ENCODE data around the gene NME7. TPM values are rescaled to one million over a fixed set of nuclear protein-coding genes. Genes with fewer than 3 reads are reported as not detected.

NME7 gene
- polyA plus RNA-seq, 1 experiment: 7.5 TPM

DNA sequence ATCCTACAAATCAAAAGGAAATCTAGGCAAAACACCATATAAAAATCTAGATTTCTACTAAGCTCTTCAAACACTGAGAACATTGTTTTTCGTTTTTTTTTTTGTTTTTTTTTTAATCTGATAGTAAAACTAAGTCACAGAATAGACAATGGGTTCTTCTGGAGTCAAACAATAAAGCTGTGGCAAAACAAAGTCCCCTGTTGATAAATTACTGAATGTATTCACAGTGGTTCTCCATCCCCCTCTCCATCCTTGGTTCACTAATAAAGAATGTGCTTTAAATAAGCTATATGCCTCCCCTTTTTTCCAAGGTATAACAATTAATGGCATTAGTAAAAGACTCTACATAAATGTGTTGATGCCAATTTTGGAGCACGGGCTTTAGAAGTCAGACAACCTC is 277.8 kb downstream of the NME7 start:
- Histone ChIP-seq H3K36me3 (ENCODE audit: control insufficient read depth, insufficient read depth, low read length) (no peaks in the 10 kb centered on the region), H3K4me3 (ENCODE audit: low read depth, low read length) (no peak overlapping the region), H3K27me3 (ENCODE audit: control insufficient read depth, insufficient read depth, low read length) (peaks cover 3% of the 10 kb centered on the region)
- CTCF ChIA-PET: no interaction called here
- POLR2A ChIA-PET: no interaction called here
- DNase-seq (ENCODE audit: low read depth): no peak
- no peak for TF ChIP-seq CTCF (IDR thresholded peaks at IDR 0.05; ENCODE audit: insufficient read depth, low read depth, low read length)

- no peak for DNase-seq (ENCODE audit: low read depth)
- TF ChIP-seq CTCF (IDR thresholded peaks at IDR 0.05; ENCODE audit: insufficient read depth, low read depth, low read length): no peak
- Histone ChIP-seq H3K4me3 (ENCODE audit: low read depth, low read length) (no peak overlapping the region), H3K27me3 (ENCODE audit: control insufficient read depth, insufficient read depth, low read length) (peaks cover 5% of the 10 kb centered on the region), H3K36me3 (ENCODE audit: control insufficient read depth, insufficient read depth, low read length) (no peaks in the 10 kb centered on the region)
- ChIA-PET CTCF (no interaction called here), POLR2A (no interaction called here)
Measured at GRCh38 chr1:169087876-169088275, 279.7 kb downstream of the NME7 start.

GRCh38 chr1:169086603-169087455 is 280.8 kb downstream of the NME7 start:
- no peak for DNase-seq (ENCODE audit: low read depth)
- CTCF ChIA-PET: no interaction called here
- POLR2A ChIA-PET: no interaction called here

GRCh38 chr1:169085911-169086310 is 281.7 kb downstream of the NME7 start:
- no peaks in the 10 kb centered on the region for H3K36me3 ChIP-seq (ENCODE audit: control insufficient read depth, insufficient read depth, low read length)
- no peak for TF ChIP-seq CTCF (IDR thresholded peaks at IDR 0.05; ENCODE audit: insufficient read depth, low read depth, low read length)
- CTCF ChIA-PET: interaction anchor here (1.5 kb wide), 1 partner anchor 15 kb away, joined by 4 read pairs; no protein-coding TSS in a partner anchor
- POLR2A ChIA-PET: no interaction called here
- no peak for DNase-seq (ENCODE audit: low read depth)
- H3K27me3 ChIP-seq (ENCODE audit: control insufficient read depth, insufficient read depth, low read length): peaks cover 4% of the 10 kb centered on the region
- H3K4me3 ChIP-seq (ENCODE audit: low read depth, low read length): no peak overlapping the region

More at GRCh38 chr1:169086603-169087455, 280.8 kb downstream of the NME7 start:
- no peak for TF ChIP-seq CTCF (IDR thresholded peaks at IDR 0.05; ENCODE audit: insufficient read depth, low read depth, low read length)
- Histone ChIP-seq H3K27me3 (ENCODE audit: control insufficient read depth, insufficient read depth, low read length) (peaks cover 5% of the 10 kb centered on the region), H3K36me3 (ENCODE audit: control insufficient read depth, insufficient read depth, low read length) (no peaks in the 10 kb centered on the region), H3K4me3 (ENCODE audit: low read depth, low read length) (no peak overlapping the region)

Other genes starting within 250 kb of the NME7 start
- gene BLZF1, start 398 bp upstream of the NME7 start, polyA plus RNA-seq (2011; rRNA removed): 7.7 and 19.2 TPM in 2 replicates
- gene CCDC181, start 59.7 kb upstream of the NME7 start, polyA plus RNA-seq (2011; rRNA removed): not detected in 2 replicates
- gene SLC19A2, start 118.1 kb upstream of the NME7 start, polyA plus RNA-seq (2011; rRNA removed): 3.3 and 4.9 TPM in 2 replicates
- gene F5, start 218.7 kb upstream of the NME7 start, polyA plus RNA-seq (2011; rRNA removed): not detected in 2 replicates